DND-41 (cell line): ENCODE data around the gene TIGD2.

ENCODE experiments used
- ATAC-seq: fragments of 200-7000 bp; cut with Tn5 transposase; 3 replicates; pipeline ENCODE4 v1.9.1; 2021; ENCODE audit warnings: low read depth; ENCODE audit not compliant: insufficient read depth
- DNase-seq: peaks from one replicate; pipeline ENCODE4 v3.0.0-alpha.2; 2020
- H2AFZ ChIP-seq: 2 replicates; pipeline ENCODE4 v1.6.0; 2012; ENCODE audit warnings: low read depth, low read length
- H3K27ac ChIP-seq: 2 replicates; pipeline ENCODE4 v1.5.1; 2012; ENCODE audit warnings: low read length, inconsistent platforms
- H3K27me3 ChIP-seq: fragments of 200-600 bp; sonication (generic); 2 replicates; pipeline ENCODE4 v1.6.0; 2012; ENCODE audit warnings: low read length, mild to moderate bottlenecking, inconsistent platforms; ENCODE audit not compliant: insufficient read depth, poor library complexity
- H3K36me3 ChIP-seq: 2 replicates; pipeline ENCODE4 v1.5.1; 2012; ENCODE audit warnings: low read length, inconsistent platforms; ENCODE audit not compliant: insufficient read depth
- H3K4me1 ChIP-seq: 2 replicates; pipeline ENCODE4 v1.5.1; 2012; ENCODE audit warnings: mild to moderate bottlenecking, low read length; ENCODE audit not compliant: insufficient read depth
- H3K4me2 ChIP-seq: 2 replicates; pipeline ENCODE4 v1.6.0; 2012; ENCODE audit warnings: mild to moderate bottlenecking, moderate library complexity, low read length, inconsistent platforms; ENCODE audit not compliant: insufficient read depth
- H3K4me3 ChIP-seq, 2 experiments: fragments of 200-600 bp in 1 of 2; shearing (Covaris generic) in 1 of 2; 2 replicates each; pipeline ENCODE4 v1.5.1; 2012 to 2016; ENCODE audit warnings: inconsistent platforms in 2 of 2, low read length in 2 of 2, mild to moderate bottlenecking in 2 of 2, low read depth in 1 of 2, moderate library complexity in 1 of 2
- H3K79me2 ChIP-seq: 2 replicates; pipeline ENCODE4 v1.6.0; 2012; ENCODE audit warnings: low read length, inconsistent platforms; ENCODE audit not compliant: insufficient read depth
- H3K9ac ChIP-seq: 2 replicates; pipeline ENCODE4 v1.6.0; 2012; ENCODE audit warnings: low read depth, mild to moderate bottlenecking, inconsistent platforms, low read length, moderate library complexity
- H3K9me3 ChIP-seq: 2 replicates; pipeline ENCODE4 v1.5.1; 2012; ENCODE audit warnings: low read length, moderate library complexity, mild to moderate bottlenecking, inconsistent platforms; ENCODE audit not compliant: insufficient read depth, severe bottlenecking
- H4K20me1 ChIP-seq: 2 replicates; pipeline ENCODE4 v1.6.0; 2012; ENCODE audit warnings: low read length; ENCODE audit not compliant: insufficient read depth
- EZH2 ChIP-seq: IDR thresholded peaks from 3 replicates; pipeline ENCODE4 v1.6.1; 2012; ENCODE audit warnings: borderline replicate concordance, low read depth, mild to moderate bottlenecking, moderate library complexity, low read length, inconsistent platforms; ENCODE audit not compliant: severe bottlenecking
- TF ChIP-seq, protein P1 (sequence below): IDR thresholded peaks from 2 replicates; pipeline ENCODE4 v1.5.1; 2012; ENCODE audit warnings: borderline replicate concordance, low read length, moderate library complexity, mild to moderate bottlenecking; ENCODE audit not compliant: poor library complexity, severe bottlenecking; ENCODE audit errors: extremely low read depth

TIGD2 gene

DNA sequence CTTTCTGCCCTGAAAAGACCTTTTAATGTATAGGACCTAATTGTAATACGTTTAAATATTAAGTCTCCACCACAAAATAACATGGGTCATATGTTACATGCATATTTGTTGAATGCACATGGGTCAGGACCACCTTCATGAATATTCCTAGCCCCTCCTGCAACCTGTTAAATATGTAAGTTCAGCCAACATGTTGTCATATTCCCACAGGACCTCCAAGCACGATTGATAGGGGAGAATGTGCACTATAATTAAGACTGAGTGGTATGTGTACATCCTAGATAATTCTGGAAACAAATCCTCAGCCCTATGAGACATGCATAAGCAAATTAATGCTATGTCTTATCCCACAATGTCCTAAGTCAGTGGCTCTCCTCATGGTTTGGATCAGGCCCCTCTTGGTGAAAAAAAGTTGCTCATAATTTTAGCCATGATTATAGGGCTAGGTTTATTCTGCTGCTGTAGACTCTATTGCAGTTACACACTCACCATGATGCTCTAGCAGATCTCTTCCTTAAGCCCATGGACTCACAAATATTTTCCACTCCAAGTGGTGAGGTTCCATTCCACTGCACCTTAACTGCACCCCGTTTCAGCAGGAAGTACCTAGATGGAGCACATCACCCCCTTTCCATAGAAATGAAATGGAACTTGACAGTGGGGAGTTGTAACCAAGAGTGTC, 10.2 kb downstream of the TIGD2 start:
- Histone ChIP-seq H4K20me1 (no peaks in the 10 kb centered on the region), H3K4me1 (no peaks in the 10 kb centered on the region), H3K9me3 (no peaks in the 10 kb centered on the region), H3K27ac (no peak overlapping the region), H3K36me3 (peaks cover 4% of the 10 kb centered on the region; the same call in 1 of the 2 replicates), H3K79me2 (no peaks in the 10 kb centered on the region), H3K27me3 (no peaks in the 10 kb centered on the region), H3K4me3 (no peak overlapping the region), H2AFZ (no peak overlapping the region), H3K4me2 (no peak overlapping the region), H3K9ac (no peak overlapping the region)
- ATAC-seq = no peak
- no peak for TF ChIP-seq EZH2
- TF ChIP-seq, protein P1, sequence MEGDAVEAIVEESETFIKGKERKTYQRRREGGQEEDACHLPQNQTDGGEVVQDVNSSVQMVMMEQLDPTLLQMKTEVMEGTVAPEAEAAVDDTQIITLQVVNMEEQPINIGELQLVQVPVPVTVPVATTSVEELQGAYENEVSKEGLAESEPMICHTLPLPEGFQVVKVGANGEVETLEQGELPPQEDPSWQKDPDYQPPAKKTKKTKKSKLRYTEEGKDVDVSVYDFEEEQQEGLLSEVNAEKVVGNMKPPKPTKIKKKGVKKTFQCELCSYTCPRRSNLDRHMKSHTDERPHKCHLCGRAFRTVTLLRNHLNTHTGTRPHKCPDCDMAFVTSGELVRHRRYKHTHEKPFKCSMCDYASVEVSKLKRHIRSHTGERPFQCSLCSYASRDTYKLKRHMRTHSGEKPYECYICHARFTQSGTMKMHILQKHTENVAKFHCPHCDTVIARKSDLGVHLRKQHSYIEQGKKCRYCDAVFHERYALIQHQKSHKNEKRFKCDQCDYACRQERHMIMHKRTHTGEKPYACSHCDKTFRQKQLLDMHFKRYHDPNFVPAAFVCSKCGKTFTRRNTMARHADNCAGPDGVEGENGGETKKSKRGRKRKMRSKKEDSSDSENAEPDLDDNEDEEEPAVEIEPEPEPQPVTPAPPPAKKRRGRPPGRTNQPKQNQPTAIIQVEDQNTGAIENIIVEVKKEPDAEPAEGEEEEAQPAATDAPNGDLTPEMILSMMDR = no peak
- DNase-seq = no peak

DNA sequence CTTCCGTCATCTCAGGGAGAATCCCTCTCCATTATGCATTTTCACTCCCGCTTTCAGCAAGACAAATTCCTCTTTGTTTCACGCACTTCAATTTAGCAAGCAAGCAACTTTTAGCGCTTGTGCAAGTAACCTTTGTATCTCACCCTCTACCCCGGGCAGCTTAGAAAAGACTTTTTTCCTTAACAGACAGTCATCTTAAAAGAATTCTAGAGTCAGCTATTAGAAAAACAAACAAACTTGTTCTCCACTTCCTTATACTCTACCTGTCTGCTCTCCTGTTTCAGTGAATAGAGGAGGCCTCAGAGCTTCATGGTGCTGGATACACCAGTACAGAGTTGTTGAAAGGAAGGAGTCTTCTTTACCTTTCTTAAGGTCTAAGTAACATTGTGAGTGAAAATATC, 12.1 kb downstream of the TIGD2 start:
- Histone ChIP-seq H3K4me1 (no peaks in the 10 kb centered on the region), H2AFZ (no peak overlapping the region), H3K79me2 (no peaks in the 10 kb centered on the region), H4K20me1 (no peaks in the 10 kb centered on the region), H3K9ac (no peak overlapping the region), H3K27me3 (no peaks in the 10 kb centered on the region), H3K4me2 (no peak overlapping the region), H3K9me3 (no peaks in the 10 kb centered on the region), H3K27ac (no peak overlapping the region), H3K36me3 (no peaks in the 10 kb centered on the region), H3K4me3 (no peak overlapping the region)
- ATAC-seq = no peak
- no peak for DNase-seq
- TF ChIP-seq EZH2 = no peak

DNA sequence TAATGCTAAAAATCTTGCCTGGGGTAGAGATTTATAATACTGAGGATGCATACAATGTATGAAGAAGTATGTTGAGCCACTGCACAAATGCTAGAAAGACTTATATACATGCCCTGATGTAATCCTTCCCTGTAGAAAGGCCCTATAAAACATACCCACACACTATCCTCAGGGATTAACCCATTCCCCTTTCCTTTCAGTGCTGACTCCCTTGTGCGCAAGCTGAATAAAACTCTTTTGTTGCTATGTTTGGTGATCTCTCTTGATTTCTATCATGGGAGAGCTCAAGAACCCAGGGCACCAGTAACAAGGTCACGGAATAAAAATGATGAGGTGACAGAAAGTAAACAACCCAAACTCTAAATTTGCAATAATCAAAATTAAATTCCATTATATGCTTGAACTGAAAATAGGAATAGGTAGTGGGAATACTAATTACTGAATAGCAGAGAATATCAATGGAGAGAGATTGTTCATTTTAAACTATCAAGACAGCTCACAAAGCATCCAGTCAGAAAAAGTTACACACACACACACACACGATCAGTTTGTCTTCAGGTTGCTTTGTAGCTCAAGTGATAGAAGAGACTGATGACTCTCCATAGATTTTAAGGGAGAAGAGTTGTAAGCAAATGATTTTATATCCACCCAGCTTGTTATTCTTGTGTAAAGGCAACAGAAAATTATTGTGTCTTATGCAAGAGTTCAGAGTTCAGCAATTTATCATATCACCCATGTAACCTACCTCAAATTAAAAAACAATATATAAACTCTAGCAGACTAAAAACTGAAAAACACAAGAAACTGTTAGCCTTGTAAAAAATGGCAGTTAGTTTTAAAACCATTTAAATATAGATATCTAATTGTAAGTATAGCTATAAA, 14.8 kb downstream of the TIGD2 start:
- Histone ChIP-seq H3K4me1 (no peaks in the 10 kb centered on the region), H3K9ac (no peak overlapping the region), H3K79me2 (no peaks in the 10 kb centered on the region), H3K4me3 (no peak overlapping the region), H3K27ac (no peak overlapping the region), H3K9me3 (no peaks in the 10 kb centered on the region), H2AFZ (no peak overlapping the region), H3K4me2 (no peak overlapping the region), H3K27me3 (no peaks in the 10 kb centered on the region), H3K36me3 (no peaks in the 10 kb centered on the region), H4K20me1 (no peaks in the 10 kb centered on the region)
- no peak for ATAC-seq
- DNase-seq = no peak
- no peak for TF ChIP-seq EZH2
- TF ChIP-seq, protein P1 = no peak

DNA sequence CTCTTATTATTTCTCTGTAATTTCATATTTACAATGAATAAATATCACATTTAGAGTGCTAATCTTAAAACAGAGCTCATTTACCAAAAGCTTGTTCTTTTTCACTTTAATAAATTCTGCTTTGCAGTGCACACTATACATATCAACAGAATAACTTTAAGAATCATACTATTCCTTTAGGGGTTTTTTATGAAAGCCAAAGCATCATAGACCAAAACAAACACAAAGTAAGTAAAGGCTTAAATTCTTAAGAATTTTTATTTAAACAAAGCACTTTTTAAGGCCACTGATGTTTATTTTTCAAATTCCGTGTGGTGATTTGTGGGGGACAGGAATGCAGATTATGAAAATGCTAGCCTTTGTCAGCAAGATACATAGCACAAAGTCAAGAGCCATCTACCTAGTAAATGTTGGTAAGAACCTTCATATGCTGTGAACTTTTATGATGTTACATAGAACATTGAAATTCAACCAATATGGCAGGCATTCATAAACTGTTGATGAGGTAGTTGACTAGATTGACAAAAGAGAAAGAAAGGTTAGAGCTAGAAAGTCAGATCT, 17.8 kb downstream of the TIGD2 start:
- no peak overlapping the region for H3K4me3 ChIP-seq
- H3K4me2 ChIP-seq = no peak overlapping the region
- H3K27me3 ChIP-seq = no peaks in the 10 kb centered on the region
- DNase-seq = no peak
- H3K36me3 ChIP-seq = no peaks in the 10 kb centered on the region
- H3K79me2 ChIP-seq = no peaks in the 10 kb centered on the region
- no peaks in the 10 kb centered on the region for H4K20me1 ChIP-seq
- H3K9ac ChIP-seq = no peak overlapping the region
- no peak for ATAC-seq
- no peaks in the 10 kb centered on the region for H3K4me1 ChIP-seq
- H3K9me3 ChIP-seq = no peaks in the 10 kb centered on the region
- TF ChIP-seq, protein P1 = no peak
- no peak for TF ChIP-seq EZH2
- no peak overlapping the region for H3K27ac ChIP-seq
- H2AFZ ChIP-seq = no peak overlapping the region
